H9 (cell line): Measurements from ENCODE around the gene ETNK2. TPM values are rescaled to one million over a fixed set of nuclear protein-coding genes. Genes with fewer than 3 reads are reported as not detected.

Experiments
- DNase-seq: peaks from one replicate; pipeline ENCODE4 v3.0.0-alpha.2; 2017
- H2AFZ ChIP-seq: one replicate; pipeline ENCODE4 v1.6.1; 2013; ENCODE audit warnings: mild to moderate bottlenecking, low read length, control low read depth, moderate library complexity
- H2AK5ac ChIP-seq: 2 replicates; pipeline ENCODE4 v1.6.1; 2013; ENCODE audit warnings: low read length, control low read depth, mixed read lengths; ENCODE audit not compliant: insufficient read length
- H2BK120ac ChIP-seq: one replicate; pipeline ENCODE4 v1.6.1; 2013; ENCODE audit warnings: low read depth, mild to moderate bottlenecking, low read length, control low read depth, inconsistent platforms; ENCODE audit not compliant: poor library complexity, severe bottlenecking
- H2BK12ac ChIP-seq: 2 replicates; pipeline ENCODE4 v1.6.1; 2013; ENCODE audit warnings: low read length, control low read depth, mixed read lengths, low read depth; ENCODE audit not compliant: insufficient read length
- H2BK15ac ChIP-seq: 2 replicates; pipeline ENCODE4 v1.6.1; 2013; ENCODE audit warnings: low read depth, low read length, control low read depth
- H2BK20ac ChIP-seq: one replicate; pipeline ENCODE4 v1.6.1; 2013; ENCODE audit warnings: low read depth, mild to moderate bottlenecking, low read length, control low read depth, inconsistent platforms; ENCODE audit not compliant: poor library complexity, severe bottlenecking
- H2BK5ac ChIP-seq: 2 replicates; pipeline ENCODE4 v1.6.1; 2013; ENCODE audit warnings: low read length, control low read depth, mixed read lengths; ENCODE audit not compliant: insufficient read length
- H3K14ac ChIP-seq: 2 replicates; pipeline ENCODE4 v1.6.1; 2013; ENCODE audit warnings: low read length, control low read depth; ENCODE audit not compliant: insufficient read depth
- H3K18ac ChIP-seq: 2 replicates; pipeline ENCODE4 v1.6.1; 2013; ENCODE audit warnings: low read depth, mild to moderate bottlenecking, mixed read lengths, low read length, control low read depth; ENCODE audit not compliant: insufficient read length
- H3K23ac ChIP-seq: 2 replicates; pipeline ENCODE4 v1.6.1; 2013; ENCODE audit warnings: low read length, control low read depth, mixed read lengths, low read depth; ENCODE audit not compliant: insufficient read length
- H3K23me2 ChIP-seq: 2 replicates; pipeline ENCODE4 v1.6.1; 2013; ENCODE audit warnings: low read depth, mild to moderate bottlenecking, mixed read lengths, low read length, control low read depth; ENCODE audit not compliant: insufficient read length, poor library complexity, severe bottlenecking
- H3K27ac ChIP-seq: 2 replicates; pipeline ENCODE4 v1.5.1; 2013; ENCODE audit warnings: low read length, control low read depth, mixed read lengths, low read depth; ENCODE audit not compliant: insufficient read length
- H3K27me3 ChIP-seq: 2 replicates; pipeline ENCODE4 v1.6.1; 2013; ENCODE audit warnings: low read length, control low read depth, inconsistent platforms; ENCODE audit not compliant: insufficient read depth
- H3K4ac ChIP-seq: 2 replicates; pipeline ENCODE4 v1.6.1; 2013; ENCODE audit warnings: low read depth, mild to moderate bottlenecking, control low read depth, inconsistent platforms, low read length, moderate library complexity
- H3K4me1 ChIP-seq: 2 replicates; pipeline ENCODE4 v1.6.1; 2013; ENCODE audit warnings: low read length, control low read depth, inconsistent platforms; ENCODE audit not compliant: insufficient read depth
- H3K4me2 ChIP-seq: 2 replicates; pipeline ENCODE4 v1.6.1; 2013; ENCODE audit warnings: low read length, control low read depth, mixed read lengths; ENCODE audit not compliant: insufficient read length, insufficient read depth
- H3K56ac ChIP-seq: 2 replicates; pipeline ENCODE4 v1.6.1; 2013; ENCODE audit warnings: low read depth, mild to moderate bottlenecking, mixed read lengths, low read length, control low read depth; ENCODE audit not compliant: insufficient read length
- H3K79me1 ChIP-seq: 2 replicates; pipeline ENCODE4 v1.6.1; 2013; ENCODE audit warnings: low read depth, mild to moderate bottlenecking, moderate library complexity, low read length, control low read depth, inconsistent platforms; ENCODE audit not compliant: insufficient read depth, poor library complexity, severe bottlenecking
- H3K79me2 ChIP-seq: 2 replicates; pipeline ENCODE4 v1.6.1; 2013; ENCODE audit warnings: low read length, control low read depth, inconsistent platforms; ENCODE audit not compliant: insufficient read depth
- H3K9ac ChIP-seq: 2 replicates; pipeline ENCODE4 v1.6.1; 2013; ENCODE audit warnings: low read length, control low read depth, mixed read lengths; ENCODE audit not compliant: insufficient read length; ENCODE audit errors: extremely low read depth
- H3K9me3 ChIP-seq: one replicate; pipeline ENCODE4 v1.6.1; 2013; ENCODE audit warnings: low read depth, low read length, inconsistent platforms; ENCODE audit not compliant: control insufficient read depth
- H3T11ph ChIP-seq: one replicate; pipeline ENCODE4 v1.6.1; 2013; ENCODE audit warnings: mild to moderate bottlenecking, low read length, control low read depth, inconsistent platforms
- H4K20me1 ChIP-seq: one replicate; pipeline ENCODE4 v1.6.1; 2013; ENCODE audit not compliant: control insufficient read depth, insufficient read length, insufficient read depth
- H4K5ac ChIP-seq: 2 replicates; pipeline ENCODE4 v1.6.1; 2013; ENCODE audit warnings: low read depth, mild to moderate bottlenecking, mixed read lengths, low read length, control low read depth; ENCODE audit not compliant: insufficient read length
- H4K8ac ChIP-seq: replicated peaks from 2 replicates; pipeline ENCODE4 v1.6.1; 2013; ENCODE audit warnings: low read length, control low read depth, mixed read lengths, low read depth; ENCODE audit not compliant: insufficient read length
- H4K91ac ChIP-seq: 2 replicates; pipeline ENCODE4 v1.6.1; 2013; ENCODE audit warnings: low read depth, mild to moderate bottlenecking, moderate library complexity, mixed read lengths, low read length, control low read depth; ENCODE audit not compliant: insufficient read length
- H3K27ac Mint-ChIP-seq, 3 experiments: 2 replicates in 2 of 3; 3 replicates in 1 of 3; pipeline ENCODE4 v1.8.0; 2020 to 2021; ENCODE audit warnings: mixed read lengths in 3 of 3, mild to moderate bottlenecking in 1 of 3, moderate library complexity in 1 of 3
- H3K27me3 Mint-ChIP-seq: 2 replicates; pipeline ENCODE4 v1.8.0; 2021; ENCODE audit warnings: low read depth, mild to moderate bottlenecking, moderate library complexity, mixed read lengths
- H3K36me3 Mint-ChIP-seq, 3 experiments: 2 replicates in 2 of 3; 3 replicates in 1 of 3; pipeline ENCODE4 v1.8.0; 2020 to 2021; ENCODE audit warnings: low read depth in 3 of 3, mixed read lengths in 3 of 3; ENCODE audit not compliant: insufficient read depth in 1 of 3
- H3K4me1 Mint-ChIP-seq, 2 experiments: 2 replicates each; pipeline ENCODE4 v1.8.0; 2020; ENCODE audit warnings: mixed read lengths in 2 of 2
- H3K4me3 Mint-ChIP-seq, 2 experiments: 2 replicates in 1 of 2; 3 replicates in 1 of 2; pipeline ENCODE4 v1.8.0; 2020 to 2021; ENCODE audit warnings: mild to moderate bottlenecking in 2 of 2, mixed read lengths in 2 of 2, moderate library complexity in 1 of 2
- H3K9me3 Mint-ChIP-seq, 2 experiments: 2 replicates in 1 of 2; 3 replicates in 1 of 2; pipeline ENCODE4 v1.8.0; 2020; ENCODE audit warnings: mild to moderate bottlenecking in 2 of 2, mixed read lengths in 2 of 2, moderate library complexity in 1 of 2
- CTCF ChIP-seq: fragments of 200-600 bp; sonication (generic); conservative IDR thresholded peaks from 3 replicates; pipeline ENCODE4 v1.8.0; 2021; ENCODE audit warnings: antibody characterized with exemption, mild to moderate bottlenecking
- WGBS: extraction: QIAGEN DNeasy Blood & Tissue Kit; methylation state at CpG from one replicate; pipeline ENCODE4 v1.1.7; 2013; ENCODE audit warnings: missing lambda C conversion rate, low lambda C conversion rate, mixed read lengths; ENCODE audit not compliant: insufficient read length; ENCODE audit errors: extremely low coverage; 5-methylcytosine and 5-hydroxymethylcytosine counted together
- total RNA-seq: library from RNA; stranded (reverse); gene quantifications from 2 replicates; pipeline ENCODE4 v1.2.1, GENCODE V29; 2021

The ETNK2 gene
- total RNA-seq, 1 experiment from 2014 or later, result 17.6 TPM

GRCh38 chr1:204147406-204148383, 4.1 kb downstream of the ETNK2 start:
- H3K4me3 Mint-ChIP-seq, result peak overlapping the region; percentile 28 to 68; a peak in 4 of 5 replicates
- Histone ChIP-seq H2BK120ac (no peak overlapping the region), H3K9ac (no peak overlapping the region), H3K79me1 (no peaks in the 10 kb centered on the region), H3K4me1 (peaks cover 4% of the 10 kb centered on the region; the same call in 1 of the 2 replicates), H3K4me2 (peak overlapping the region; percentile 3), H2BK5ac (no peak overlapping the region), H3K79me2 (no peaks in the 10 kb centered on the region), H3K23ac (no peak overlapping the region), H3K56ac (no peak overlapping the region), H2BK15ac (no peak overlapping the region), H3K23me2 (peaks cover 6% of the 10 kb centered on the region), H2BK12ac (no peak overlapping the region), H3T11ph (no peak overlapping the region), H4K91ac (no peak overlapping the region), H4K20me1 (no peaks in the 10 kb centered on the region), H3K27ac (no peak overlapping the region), H4K5ac (no peak overlapping the region), H3K9me3 (no peaks in the 10 kb centered on the region), H3K18ac (no peak overlapping the region), H3K4ac (no peak overlapping the region), H2BK20ac (no peak overlapping the region), H2AK5ac (no peak overlapping the region), H3K27me3 (no peaks in the 10 kb centered on the region), H3K14ac (no peak overlapping the region), H2AFZ (no peak overlapping the region), H4K8ac (no peak overlapping the region)
- no CpG with 5 or more reads among the region's 13 CpGs for WGBS
- H3K36me3 Mint-ChIP-seq, result peaks cover 0 to 10% (median 6%) of the 10 kb centered on the region in 3 experiments; a peak in 3 of 7 replicates
- no peak for TF ChIP-seq CTCF
- H3K9me3 Mint-ChIP-seq, result no peaks in the 10 kb centered on the region; a peak in 1 of 5 replicates
- DNase-seq, result peak; percentile 72
- peaks cover 29% of the 10 kb centered on the region for H3K27me3 Mint-ChIP-seq
- H3K27ac Mint-ChIP-seq, result peak overlapping the region; percentile 76 to 89 (median 85)
- H3K4me1 Mint-ChIP-seq, result peaks cover 46 to 48% of the 10 kb centered on the region in 2 experiments
